Measurements from ENCODE around the gene RASA3. TPM values are rescaled to one million over a fixed set of nuclear protein-coding genes. Genes with fewer than 3 reads are reported as not detected.

RASA3 gene
- polyA plus RNA-seq, 1 donor from 2014 or later: 8.5 TPM

GRCh38 chr13:114064450-114065140 is 67.8 kb downstream of the RASA3 start:
- TF ChIP-seq RAD21 (conservative IDR thresholded peaks at IDR 0.05) (no peak), TAF1 (IDR thresholded peaks at IDR 0.05; ENCODE audit: low read depth) (no peak), EZH2 (IDR thresholded peaks at IDR 0.05; ENCODE audit: borderline replicate concordance, insufficient read depth, low read length, poor library complexity, severe bottlenecking) (no peak), MXI1 (conservative IDR thresholded peaks at IDR 0.05; ENCODE audit: poor library complexity, severe bottlenecking) (no peak), CTCF (IDR thresholded peaks at IDR 0.05; ENCODE audit: poor library complexity, severe bottlenecking) (no peak), REST (IDR thresholded peaks at IDR 0.05; ENCODE audit: borderline replicate concordance) (no peak), EP300 (conservative IDR thresholded peaks at IDR 0.05; ENCODE audit: poor library complexity, severe bottlenecking) (no peak), SMC3 (conservative IDR thresholded peaks at IDR 0.05; ENCODE audit: poor library complexity) (no peak), POLR2AphosphoS5 (IDR thresholded peaks at IDR 0.05) (no peak)
- Histone ChIP-seq H3F3A (ENCODE audit: insufficient read depth, low read length, poor library complexity, severe bottlenecking) (no peaks in the 10 kb centered on the region), H3K9me2 (ENCODE audit: insufficient read depth, low read length) (no peaks in the 10 kb centered on the region), H4K20me1 (ENCODE audit: insufficient read depth) (no peaks in the 10 kb centered on the region), H3K4me2 (ENCODE audit: low read length) (no peak overlapping the region), H2AFZ (ENCODE audit: low read depth, low read length) (no peak overlapping the region), H3K4me3 (ENCODE audit: low read length) (no peak overlapping the region), H3K27me3 (ENCODE audit: insufficient read depth, low read depth, low read length) (no peaks in the 10 kb centered on the region), H3K36me3 (ENCODE audit: insufficient read depth, low read length) (no peaks in the 10 kb centered on the region), H3K9me3 (ENCODE audit: low read length) (no peaks in the 10 kb centered on the region), H3K79me2 (replicated peaks; ENCODE audit: insufficient read depth, low read length) (no peaks in the 10 kb centered on the region), H3K27ac (ENCODE audit: low read length) (no peak overlapping the region), H3K9ac (ENCODE audit: low read length) (no peak overlapping the region)

GRCh38 chr13:114063545-114064449 is 68.6 kb downstream of the RASA3 start:
- no peak overlapping the region for H2AFZ ChIP-seq (ENCODE audit: low read depth, low read length)
- no peaks in the 10 kb centered on the region for H3K9me2 ChIP-seq (ENCODE audit: insufficient read depth, low read length)
- H3K79me2 ChIP-seq (replicated peaks; ENCODE audit: insufficient read depth, low read length): no peaks in the 10 kb centered on the region
- no peak overlapping the region for H3K4me2 ChIP-seq (ENCODE audit: low read length)
- peak overlapping the region; percentile 31 for H3K9ac ChIP-seq (ENCODE audit: low read length)
- no peak for TF ChIP-seq POLR2AphosphoS5 (IDR thresholded peaks at IDR 0.05)
- TF ChIP-seq TAF1 (IDR thresholded peaks at IDR 0.05; ENCODE audit: low read depth): no peak
- no peak for TF ChIP-seq RAD21 (conservative IDR thresholded peaks at IDR 0.05)
- no peak for TF ChIP-seq SMC3 (conservative IDR thresholded peaks at IDR 0.05; ENCODE audit: poor library complexity)
- no peaks in the 10 kb centered on the region for H3K27me3 ChIP-seq (ENCODE audit: insufficient read depth, low read depth, low read length)
- H3F3A ChIP-seq (ENCODE audit: insufficient read depth, low read length, poor library complexity, severe bottlenecking): no peaks in the 10 kb centered on the region
- no peaks in the 10 kb centered on the region for H3K9me3 ChIP-seq (ENCODE audit: low read length)
- no peak overlapping the region for H3K4me3 ChIP-seq (ENCODE audit: low read length)
- H3K27ac ChIP-seq (ENCODE audit: low read length): no peak overlapping the region
- H3K36me3 ChIP-seq (ENCODE audit: insufficient read depth, low read length): no peaks in the 10 kb centered on the region
- H4K20me1 ChIP-seq (ENCODE audit: insufficient read depth): no peaks in the 10 kb centered on the region
